Cerebellar cortex (tissue), 1 donor: Measurements from ENCODE around the gene SRRM4.
"Not testable (repeated sequence)": the region's sequence is repeated elsewhere in the genome, so short reads cannot be mapped to it uniquely, and the experiment has no call there.

Experiments used
- DNase-seq: peaks from one replicate; pipeline ENCODE4 v3.0.0-alpha.2; 2015; ENCODE audit warnings: low spot score

Gene SRRM4, protein sequence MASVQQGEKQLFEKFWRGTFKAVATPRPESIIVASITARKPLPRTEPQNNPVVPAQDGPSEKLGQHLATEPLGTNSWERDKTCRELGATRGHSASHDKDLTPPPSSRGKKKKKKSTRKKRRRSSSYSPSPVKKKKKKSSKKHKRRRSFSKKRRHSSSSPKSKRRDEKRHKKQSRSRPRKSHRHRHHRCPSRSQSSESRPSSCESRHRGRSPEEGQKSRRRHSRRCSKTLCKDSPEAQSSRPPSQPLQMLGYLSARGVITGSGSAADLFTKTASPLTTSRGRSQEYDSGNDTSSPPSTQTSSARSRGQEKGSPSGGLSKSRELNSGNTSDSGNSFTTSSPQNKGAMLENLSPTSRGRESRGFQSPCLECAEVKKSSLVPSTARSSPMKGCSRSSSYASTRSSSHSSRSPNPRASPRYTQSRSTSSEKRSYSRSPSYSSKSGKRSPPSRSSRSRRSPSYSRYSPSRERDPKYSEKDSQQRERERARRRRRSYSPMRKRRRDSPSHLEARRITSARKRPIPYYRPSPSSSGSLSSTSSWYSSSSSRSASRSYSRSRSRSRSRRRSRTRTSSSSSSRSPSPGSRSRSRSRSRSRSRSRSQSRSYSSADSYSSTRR

DNA sequence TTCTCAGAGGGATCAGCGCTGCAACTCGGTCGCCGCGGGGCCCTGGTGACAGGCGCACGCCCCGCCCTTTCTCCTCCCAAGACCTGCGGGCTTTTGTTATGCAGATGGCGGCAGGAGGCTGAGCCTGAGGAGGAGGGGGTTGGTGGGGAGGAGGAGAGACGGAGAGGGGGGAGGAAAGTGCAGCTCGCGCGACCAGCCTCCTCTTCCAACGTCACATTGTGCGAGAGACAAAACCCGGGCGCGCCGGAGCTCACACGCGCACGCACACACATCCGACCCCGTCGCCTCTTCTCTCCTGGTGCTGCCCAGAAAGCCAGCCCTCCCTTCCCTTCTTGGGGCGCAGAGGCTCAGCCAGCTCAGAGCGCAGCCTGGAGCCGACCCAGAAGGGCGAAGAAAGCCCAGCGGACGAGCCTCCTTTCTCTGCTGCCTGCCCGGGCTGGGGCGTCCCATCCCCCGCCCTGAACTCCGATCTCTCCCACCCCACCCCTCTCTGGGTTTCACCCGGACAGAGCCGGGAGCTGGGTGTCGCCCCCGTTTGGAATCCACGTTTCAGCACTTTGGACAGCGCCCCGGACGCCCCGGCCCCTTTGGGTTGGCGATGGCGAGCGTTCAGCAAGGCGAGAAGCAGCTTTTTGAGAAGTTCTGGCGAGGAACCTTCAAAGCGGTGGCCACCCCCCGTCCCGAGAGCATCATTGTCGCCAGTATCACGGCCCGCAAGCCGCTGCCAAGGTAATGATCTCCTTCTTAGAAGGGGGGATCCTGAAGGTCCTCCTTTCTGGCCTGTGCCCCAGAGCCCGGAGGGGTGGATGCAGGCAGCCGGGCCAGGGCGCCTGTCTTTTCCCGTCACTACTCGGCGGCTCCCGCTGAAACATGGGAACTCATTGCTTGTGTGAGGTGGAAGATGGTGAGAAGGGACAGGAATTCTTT lies at the start of gene SRRM4:
Gene SRRM4 (plus strand): TSS at position 257 of the 927 bp plus-strand sequence. CDS start 342 bp downstream, at position 599.
- peak; percentile 95 for DNase-seq

DNA sequence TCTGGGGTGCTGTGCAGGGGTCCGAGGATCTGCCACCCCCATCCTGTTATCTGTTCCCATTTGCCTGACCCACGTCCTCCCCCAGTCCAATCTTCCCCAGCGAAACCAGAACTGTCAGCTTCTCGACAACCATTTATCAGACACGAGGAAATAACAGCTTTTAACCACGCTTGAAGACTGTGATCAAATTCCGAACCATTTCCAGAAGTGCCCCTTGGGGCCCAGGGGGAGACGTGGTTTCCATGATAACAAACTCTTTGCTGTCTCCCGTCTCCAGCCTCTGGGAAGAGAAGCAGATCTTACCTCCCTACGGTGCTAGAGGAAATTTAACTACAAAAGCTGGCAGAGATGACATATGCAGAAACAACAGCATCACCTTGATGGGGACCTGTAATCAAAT lies 35.1 kb upstream of the SRRM4 start:
- no peak for DNase-seq

GRCh38 chr12:118958520-118958919 lies 22.8 kb upstream of the SRRM4 start:
- no peak for DNase-seq

DNA sequence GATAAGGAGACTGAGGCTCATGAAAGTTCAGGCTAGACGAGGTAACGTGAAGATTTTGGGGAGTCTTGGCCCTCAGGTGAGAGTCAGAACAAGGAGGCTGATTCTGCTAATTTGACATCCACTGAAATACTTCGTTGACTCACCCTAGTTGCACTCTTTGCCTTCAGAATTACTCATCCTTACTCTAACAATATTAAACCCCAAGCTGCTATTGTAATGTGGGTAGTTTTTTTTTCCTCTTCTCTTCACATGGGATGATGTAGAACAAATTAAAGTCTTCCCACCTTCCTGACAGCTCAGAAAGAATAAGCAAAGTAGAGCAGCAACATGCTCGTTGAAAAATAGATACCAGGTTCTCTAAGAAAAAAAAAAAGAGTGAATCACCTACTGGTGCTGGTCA lies 22.0 kb upstream of the SRRM4 start:
- no peak for DNase-seq

- DNase-seq = no peak
These were observed 21.3 kb upstream of the SRRM4 start for GRCh38 chr12:118959985-118960560.

- DNase-seq = no peak
These were observed 20.5 kb upstream of the SRRM4 start for GRCh38 chr12:118960865-118961264.

GRCh38 chr12:118964988-118965387 lies 16.4 kb upstream of the SRRM4 start:
- no peak for DNase-seq

GRCh38 chr12:118970856-118971255 lies 10.5 kb upstream of the SRRM4 start:
- DNase-seq = no peak

- no peak for DNase-seq
These were observed 8.4 kb upstream of the SRRM4 start for GRCh38 chr12:118972982-118973381.

DNA sequence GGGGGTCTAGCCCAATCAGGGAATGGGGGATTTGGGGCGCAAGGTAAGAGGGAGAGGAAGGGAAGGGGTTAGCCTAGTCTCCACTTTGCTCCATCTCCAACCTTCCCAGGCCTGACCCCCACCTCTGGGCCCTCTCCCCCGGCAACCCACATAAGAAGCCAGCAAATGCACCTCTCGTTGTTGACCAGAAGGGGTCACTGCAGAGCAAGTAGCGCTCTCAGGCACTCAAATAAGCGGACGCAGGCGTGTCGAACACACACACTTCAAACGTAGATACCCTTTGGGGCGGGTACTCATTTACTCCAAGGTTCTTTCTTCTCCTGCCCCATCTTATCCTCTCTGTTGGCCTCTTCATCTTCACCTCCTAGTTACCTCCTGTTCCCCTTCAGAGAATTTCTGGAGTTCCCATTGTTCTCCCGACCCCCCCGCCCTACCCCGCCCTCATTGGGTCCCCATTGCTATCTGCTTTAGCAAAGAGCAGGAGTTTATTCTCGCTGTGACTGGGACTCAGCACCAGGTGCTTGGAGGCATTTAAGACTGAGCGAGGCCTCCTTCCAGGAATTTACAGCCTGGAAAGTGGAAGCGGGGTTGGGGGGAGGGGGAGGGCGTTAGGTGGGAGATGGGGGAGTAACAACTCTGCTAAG lies 1.5 kb upstream of the SRRM4 start:
- peak; percentile 86 for DNase-seq

DNA sequence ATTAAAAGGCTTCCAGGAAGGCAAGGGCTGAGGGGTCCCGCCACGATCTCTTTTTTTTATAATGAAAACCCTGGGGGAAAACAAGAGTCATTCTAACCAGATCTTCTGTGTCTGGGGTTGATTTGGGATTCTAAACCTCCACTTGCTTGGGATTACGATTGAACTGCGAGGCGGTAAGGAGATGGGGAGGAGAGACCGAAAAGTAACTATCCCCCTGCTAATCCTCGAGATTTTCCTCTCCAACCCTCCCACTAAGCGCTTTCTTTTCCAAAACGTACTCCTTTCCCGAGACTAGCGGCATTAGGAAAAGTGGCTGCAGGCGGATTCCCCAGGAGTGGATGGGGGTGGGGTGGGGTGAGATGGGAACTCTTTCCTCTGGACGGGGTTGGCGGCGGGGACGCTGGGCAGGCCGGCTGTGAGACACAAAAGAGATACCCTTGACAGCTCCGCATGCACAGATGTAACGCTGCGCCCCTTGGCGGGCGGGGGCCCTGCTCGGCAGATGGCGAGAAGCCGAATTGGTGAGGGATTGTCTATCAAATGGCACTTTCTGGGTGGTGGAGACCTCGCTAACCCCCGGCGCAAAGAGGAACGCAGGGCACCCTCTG lies 830 bp upstream of the SRRM4 start:
- DNase-seq = peak; percentile 46

DNA sequence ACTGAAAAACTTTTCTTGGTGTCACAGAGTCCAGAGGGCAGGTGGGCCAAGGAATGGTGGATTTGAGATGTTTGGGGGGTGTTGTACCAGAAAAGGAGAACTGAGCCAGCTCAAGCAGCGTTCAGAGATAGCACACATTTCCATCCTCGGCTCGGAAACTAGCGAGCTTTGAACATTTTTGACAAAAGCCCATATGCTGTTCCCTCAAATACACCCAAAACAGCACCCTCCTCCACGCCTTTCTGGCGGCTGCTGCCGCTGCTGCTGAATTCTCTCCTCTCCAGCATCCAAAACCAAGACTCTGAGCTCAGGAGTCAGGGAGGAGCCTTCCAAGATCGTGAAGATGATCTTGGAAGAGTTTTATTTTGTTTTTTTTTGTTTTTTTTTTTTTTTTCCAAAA lies 961 bp downstream of the SRRM4 start:
- peak; percentile 58 for DNase-seq

- peak; percentile 71 for DNase-seq
These were observed 1.8 kb downstream of the SRRM4 start for GRCh38 chr12:118982984-118983761.

- DNase-seq = peak; percentile 55
These were observed 3.0 kb downstream of the SRRM4 start for GRCh38 chr12:118984161-118984943.

GRCh38 chr12:118986050-118986449 lies 4.7 kb downstream of the SRRM4 start:
- peak; percentile 41 for DNase-seq

GRCh38 chr12:118999107-118999506 lies 17.8 kb downstream of the SRRM4 start:
- DNase-seq = peak; percentile 94

DNA sequence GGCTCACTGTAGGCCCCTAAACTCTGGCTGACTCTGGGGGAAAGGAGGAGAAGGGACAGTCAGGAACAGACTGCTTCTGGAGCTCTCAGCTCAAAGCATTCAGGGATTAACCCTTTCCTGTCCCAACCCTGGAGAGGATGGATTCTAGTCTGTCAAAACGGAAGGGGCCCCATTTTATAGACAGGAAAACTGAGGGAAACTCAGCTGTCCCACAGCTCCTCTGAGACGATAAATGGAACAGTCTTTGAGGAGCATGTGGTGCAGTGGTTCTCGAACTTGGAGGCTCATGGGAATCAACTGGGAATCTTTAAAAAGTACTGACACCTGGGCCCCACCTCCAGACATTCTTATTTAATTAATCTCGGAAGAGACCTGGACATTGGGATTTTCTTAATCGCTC lies 23.7 kb downstream of the SRRM4 start:
- DNase-seq = no peak

GRCh38 chr12:119005913-119006312 lies 24.6 kb downstream of the SRRM4 start:
- DNase-seq = peak; percentile 95

DNA sequence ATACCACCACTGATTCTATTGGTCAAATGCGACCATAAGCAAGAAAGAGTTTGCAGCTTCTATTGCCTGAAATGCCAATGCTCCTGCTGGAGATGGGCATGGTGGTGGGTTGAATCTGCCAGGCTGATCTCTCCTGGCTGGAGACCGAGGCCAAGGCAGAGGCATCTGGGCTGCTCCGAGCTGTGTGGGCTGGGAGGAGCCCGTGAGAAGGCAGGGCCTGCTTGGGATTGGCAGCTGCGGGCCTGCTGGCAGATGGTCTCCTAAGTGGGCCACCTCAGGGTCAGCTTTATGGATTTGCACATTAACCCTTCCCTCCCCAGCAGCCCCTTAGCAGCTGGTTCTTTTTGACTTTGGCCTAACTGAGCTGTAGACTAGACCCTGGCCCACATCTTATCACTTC lies 25.4 kb downstream of the SRRM4 start:
- DNase-seq = peak; percentile 91

DNA sequence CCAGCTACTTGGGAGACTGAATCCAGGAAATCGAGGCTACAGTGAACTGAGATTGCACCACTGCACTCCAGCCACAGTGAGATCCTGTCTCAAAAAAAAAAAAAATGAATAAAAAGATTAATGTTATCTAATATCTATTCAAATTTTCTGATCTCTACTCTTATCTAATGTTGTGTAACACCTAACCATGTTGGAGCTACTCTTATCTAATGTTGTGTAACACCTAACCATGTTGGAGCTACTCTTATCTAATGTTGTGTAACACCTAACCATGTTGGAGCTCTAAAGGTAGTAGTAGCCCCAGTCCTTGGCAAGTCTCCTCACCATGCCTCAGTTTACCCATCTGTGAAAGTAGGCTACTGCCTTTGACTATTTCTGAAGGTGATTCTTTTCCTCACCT lies 26.9 kb downstream of the SRRM4 start:
- DNase-seq = not testable (repeated sequence)
